ENCODE data around the gene C11orf68.

Gene C11orf68

DNA sequence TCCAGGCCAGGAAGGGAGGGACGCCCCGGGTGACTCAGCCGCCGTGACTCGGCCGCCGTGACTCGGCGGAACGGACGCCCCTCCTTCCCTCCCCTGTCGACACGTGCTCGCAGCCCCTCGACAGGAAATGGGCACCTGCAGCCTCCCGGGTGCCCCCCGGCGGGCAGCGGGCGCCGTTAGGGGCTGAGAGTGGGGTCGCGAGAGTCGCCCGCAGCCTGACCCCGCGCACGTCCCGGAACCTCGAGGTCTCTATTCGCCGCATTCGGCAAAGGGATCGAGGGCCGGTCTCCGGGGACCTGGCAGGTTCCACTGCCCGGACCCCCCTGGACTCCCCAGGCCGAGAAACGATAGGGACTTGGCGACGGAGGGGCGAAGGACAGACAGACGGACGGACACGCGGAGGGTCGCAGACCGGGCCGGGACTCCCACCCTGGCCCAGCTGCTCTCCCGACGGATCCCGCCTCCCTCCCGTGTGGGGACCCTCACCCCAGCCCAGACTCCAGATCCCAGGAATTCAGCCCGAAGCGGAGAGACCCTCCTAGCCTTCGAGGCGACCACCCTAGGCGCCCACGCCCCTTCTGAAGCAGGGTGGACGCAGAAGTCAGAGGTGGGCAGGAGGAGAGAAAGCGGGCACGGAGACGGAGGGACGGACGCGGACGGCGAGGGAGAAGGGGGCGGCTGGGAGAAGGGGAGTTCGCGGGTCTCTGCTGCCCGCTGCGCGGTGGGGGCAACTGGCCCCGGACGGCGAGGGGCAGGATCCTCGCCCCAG, 19.3 kb downstream of the C11orf68 start:
- H3K56ac ChIP-seq (ENCODE audit: low read length) = peak overlapping the region; percentile 76
- peak overlapping the region; percentile 55 for H3K18ac ChIP-seq (ENCODE audit: low read length)
- no peak overlapping the region for H2BK120ac ChIP-seq (ENCODE audit: low read depth, low read length)
- H3K4ac ChIP-seq (ENCODE audit: low read depth, low read length) = no peak overlapping the region
- DNase-seq = peak; percentile 71
- peaks cover 7% of the 10 kb centered on the region for H3K27me3 ChIP-seq (ENCODE audit: insufficient read depth, low read length, poor library complexity)
- WGBS (ENCODE audit: extremely low coverage, insufficient coverage, low lambda C conversion rate) = no CpG with 5 or more reads among the region's 78 CpGs
- H3K36me3 ChIP-seq (ENCODE audit: control insufficient read depth, insufficient read depth, low read length) = no peaks in the 10 kb centered on the region
- no peak overlapping the region for H2BK5ac ChIP-seq (ENCODE audit: low read length)
- H4K5ac ChIP-seq (ENCODE audit: low read length) = no peak overlapping the region
- peak overlapping the region; percentile 56 for H3K9ac ChIP-seq (ENCODE audit: low read length)
- H3K4me2 ChIP-seq (ENCODE audit: low read length) = peak overlapping the region; percentile 48
- H3K23ac ChIP-seq (ENCODE audit: low read length) = peak overlapping the region; percentile 1
- H3K27ac ChIP-seq (ENCODE audit: low read depth, low read length) = peak overlapping the region; percentile 37
- H2BK15ac ChIP-seq (replicated peaks; ENCODE audit: low read depth) = no peak overlapping the region
- H3K4me1 ChIP-seq (ENCODE audit: control insufficient read depth, low read depth, low read length) = no peaks in the 10 kb centered on the region
- no peaks in the 10 kb centered on the region for H3K79me2 ChIP-seq (ENCODE audit: control insufficient read depth, insufficient read depth, low read length)
- H3K79me1 ChIP-seq (ENCODE audit: low read length) = no peaks in the 10 kb centered on the region
- H3K4me3 ChIP-seq (ENCODE audit: low read length) = no peak overlapping the region
- no peak overlapping the region for H4K8ac ChIP-seq (ENCODE audit: low read depth, low read length)
- no peak overlapping the region for H2AK5ac ChIP-seq (ENCODE audit: low read length)

GRCh38 chr11:65898656-65899355, 20.1 kb downstream of the C11orf68 start:
- Histone ChIP-seq H3K4ac (ENCODE audit: low read depth, low read length) (no peak overlapping the region), H3K18ac (ENCODE audit: low read length) (peak overlapping the region; percentile 55), H3K79me1 (ENCODE audit: low read length) (no peaks in the 10 kb centered on the region), H3K27me3 (ENCODE audit: insufficient read depth, low read length, poor library complexity) (peaks cover 7% of the 10 kb centered on the region), H4K5ac (ENCODE audit: low read length) (no peak overlapping the region), H3K4me3 (ENCODE audit: low read length) (no peak overlapping the region), H3K27ac (ENCODE audit: low read depth, low read length) (no peak overlapping the region), H3K23ac (ENCODE audit: low read length) (no peak overlapping the region), H2BK15ac (replicated peaks; ENCODE audit: low read depth) (no peak overlapping the region), H2AK5ac (ENCODE audit: low read length) (no peak overlapping the region), H2BK5ac (ENCODE audit: low read length) (no peak overlapping the region), H3K4me1 (ENCODE audit: control insufficient read depth, low read depth, low read length) (no peaks in the 10 kb centered on the region), H4K8ac (ENCODE audit: low read depth, low read length) (no peak overlapping the region), H3K79me2 (ENCODE audit: control insufficient read depth, insufficient read depth, low read length) (no peaks in the 10 kb centered on the region), H3K9ac (ENCODE audit: low read length) (peak overlapping the region; percentile 28), H3K36me3 (ENCODE audit: control insufficient read depth, insufficient read depth, low read length) (no peaks in the 10 kb centered on the region), H3K4me2 (ENCODE audit: low read length) (no peak overlapping the region), H3K56ac (ENCODE audit: low read length) (peak overlapping the region; percentile 65), H2BK120ac (ENCODE audit: low read depth, low read length) (no peak overlapping the region)
- DNase-seq = no peak
- WGBS (ENCODE audit: extremely low coverage, insufficient coverage, low lambda C conversion rate) = no CpG with 5 or more reads among the region's 28 CpGs

GRCh38 chr11:65897020-65897471, 21.8 kb downstream of the C11orf68 start:
- H3K36me3 ChIP-seq (ENCODE audit: control insufficient read depth, insufficient read depth, low read length) = no peaks in the 10 kb centered on the region
- no peak overlapping the region for H3K4me2 ChIP-seq (ENCODE audit: low read length)
- no peak overlapping the region for H3K4me3 ChIP-seq (ENCODE audit: low read length)
- H3K27me3 ChIP-seq (ENCODE audit: insufficient read depth, low read length, poor library complexity) = peaks cover 7% of the 10 kb centered on the region
- H2AK5ac ChIP-seq (ENCODE audit: low read length) = no peak overlapping the region
- no peak overlapping the region for H2BK15ac ChIP-seq (replicated peaks; ENCODE audit: low read depth)
- no peaks in the 10 kb centered on the region for H3K79me1 ChIP-seq (ENCODE audit: low read length)
- H4K8ac ChIP-seq (ENCODE audit: low read depth, low read length) = no peak overlapping the region
- no peak overlapping the region for H3K27ac ChIP-seq (ENCODE audit: low read depth, low read length)
- H3K9ac ChIP-seq (ENCODE audit: low read length) = no peak overlapping the region
- no peak overlapping the region for H4K5ac ChIP-seq (ENCODE audit: low read length)
- no peak overlapping the region for H3K56ac ChIP-seq (ENCODE audit: low read length)
- no peak overlapping the region for H2BK5ac ChIP-seq (ENCODE audit: low read length)
- no peak overlapping the region for H2BK120ac ChIP-seq (ENCODE audit: low read depth, low read length)
- H3K4me1 ChIP-seq (ENCODE audit: control insufficient read depth, low read depth, low read length) = no peaks in the 10 kb centered on the region
- DNase-seq = no peak
- H3K4ac ChIP-seq (ENCODE audit: low read depth, low read length) = no peak overlapping the region
- no peak overlapping the region for H3K23ac ChIP-seq (ENCODE audit: low read length)
- no peak overlapping the region for H3K18ac ChIP-seq (ENCODE audit: low read length)
- WGBS (ENCODE audit: extremely low coverage, insufficient coverage, low lambda C conversion rate) = no CpG with 5 or more reads among the region's 4 CpGs
- no peaks in the 10 kb centered on the region for H3K79me2 ChIP-seq (ENCODE audit: control insufficient read depth, insufficient read depth, low read length)

GRCh38 chr11:65896034-65896999, 22.5 kb downstream of the C11orf68 start:
- Histone ChIP-seq H3K36me3 (ENCODE audit: control insufficient read depth, insufficient read depth, low read length) (no peaks in the 10 kb centered on the region), H4K5ac (ENCODE audit: low read length) (no peak overlapping the region), H3K23ac (ENCODE audit: low read length) (no peak overlapping the region)

GRCh38 chr11:65895482-65895981, 23.3 kb downstream of the C11orf68 start:
- Histone ChIP-seq H2BK5ac (ENCODE audit: low read length) (no peak overlapping the region), H3K4me3 (ENCODE audit: low read length) (no peak overlapping the region), H3K27me3 (ENCODE audit: insufficient read depth, low read length, poor library complexity) (peaks cover 7% of the 10 kb centered on the region), H3K36me3 (ENCODE audit: control insufficient read depth, insufficient read depth, low read length) (no peaks in the 10 kb centered on the region), H3K23ac (ENCODE audit: low read length) (no peak overlapping the region), H3K79me1 (ENCODE audit: low read length) (no peaks in the 10 kb centered on the region), H3K9ac (ENCODE audit: low read length) (no peak overlapping the region), H4K8ac (ENCODE audit: low read depth, low read length) (no peak overlapping the region), H3K18ac (ENCODE audit: low read length) (no peak overlapping the region), H2AK5ac (ENCODE audit: low read length) (no peak overlapping the region), H2BK15ac (replicated peaks; ENCODE audit: low read depth) (no peak overlapping the region), H3K27ac (ENCODE audit: low read depth, low read length) (no peak overlapping the region), H2BK120ac (ENCODE audit: low read depth, low read length) (no peak overlapping the region), H3K56ac (ENCODE audit: low read length) (no peak overlapping the region), H3K4me1 (ENCODE audit: control insufficient read depth, low read depth, low read length) (no peaks in the 10 kb centered on the region), H3K4me2 (ENCODE audit: low read length) (no peak overlapping the region), H3K79me2 (ENCODE audit: control insufficient read depth, insufficient read depth, low read length) (no peaks in the 10 kb centered on the region), H4K5ac (ENCODE audit: low read length) (no peak overlapping the region), H3K4ac (ENCODE audit: low read depth, low read length) (no peak overlapping the region)
- DNase-seq = no peak
- no CpG with 5 or more reads among the region's 5 CpGs for WGBS (ENCODE audit: extremely low coverage, insufficient coverage, low lambda C conversion rate)

More at GRCh38 chr11:65896034-65896999, 22.5 kb downstream of the C11orf68 start:
- no peak overlapping the region for H3K4me2 ChIP-seq (ENCODE audit: low read length)
- no peak overlapping the region for H2BK15ac ChIP-seq (replicated peaks; ENCODE audit: low read depth)
- H3K27me3 ChIP-seq (ENCODE audit: insufficient read depth, low read length, poor library complexity) = peaks cover 7% of the 10 kb centered on the region
- no peak overlapping the region for H3K18ac ChIP-seq (ENCODE audit: low read length)
- no peak overlapping the region for H2AK5ac ChIP-seq (ENCODE audit: low read length)
- no peak overlapping the region for H3K27ac ChIP-seq (ENCODE audit: low read depth, low read length)
- no peaks in the 10 kb centered on the region for H3K79me1 ChIP-seq (ENCODE audit: low read length)
- no peak overlapping the region for H3K56ac ChIP-seq (ENCODE audit: low read length)
- H3K4ac ChIP-seq (ENCODE audit: low read depth, low read length) = no peak overlapping the region
- H3K9ac ChIP-seq (ENCODE audit: low read length) = no peak overlapping the region
- no peak overlapping the region for H2BK5ac ChIP-seq (ENCODE audit: low read length)
- no peak for DNase-seq
- H3K4me1 ChIP-seq (ENCODE audit: control insufficient read depth, low read depth, low read length) = no peaks in the 10 kb centered on the region
- no peak overlapping the region for H4K8ac ChIP-seq (ENCODE audit: low read depth, low read length)
- H3K79me2 ChIP-seq (ENCODE audit: control insufficient read depth, insufficient read depth, low read length) = no peaks in the 10 kb centered on the region
- no peak overlapping the region for H2BK120ac ChIP-seq (ENCODE audit: low read depth, low read length)
- H3K4me3 ChIP-seq (ENCODE audit: low read length) = no peak overlapping the region
- no CpG with 5 or more reads among the region's 14 CpGs for WGBS (ENCODE audit: extremely low coverage, insufficient coverage, low lambda C conversion rate)

Measured in mesendoderm (in vitro differentiated cells).